NT2/D1 (cell line): Measurements from ENCODE around the gene MIS12.

Source experiments
- DNase-seq: peaks from one replicate; pipeline ENCODE4 v3.0.0-alpha.2; 2011; ENCODE audit warnings: low read depth, low spot score
- H3K27me3 ChIP-seq: 2 replicates; pipeline ENCODE4 v1.6.0; 2011; ENCODE audit warnings: mild to moderate bottlenecking; ENCODE audit not compliant: insufficient read length, insufficient read depth
- H3K36me3 ChIP-seq: 2 replicates; pipeline ENCODE4 v1.6.1; 2011; ENCODE audit warnings: mild to moderate bottlenecking, low read length, mixed read lengths; ENCODE audit not compliant: insufficient read depth, insufficient read length
- H3K4me1 ChIP-seq: 2 replicates; pipeline ENCODE4 v1.5.1; 2011; ENCODE audit not compliant: insufficient read depth, insufficient read length
- H3K4me3 ChIP-seq: 2 replicates; pipeline ENCODE4 v1.5.1; 2011; ENCODE audit warnings: low read depth; ENCODE audit not compliant: insufficient read length
- H3K9ac ChIP-seq: 2 replicates; pipeline ENCODE4 v1.6.0; 2011; ENCODE audit warnings: low read depth; ENCODE audit not compliant: insufficient read length
- H3K9me3 ChIP-seq: 2 replicates; pipeline ENCODE4 v1.5.1; 2011; ENCODE audit warnings: mild to moderate bottlenecking, low read length; ENCODE audit not compliant: insufficient read depth
- SUZ12 ChIP-seq: IDR thresholded peaks from 2 replicates; pipeline ENCODE4 v1.6.1; 2011; ENCODE audit not compliant: insufficient read length, insufficient read depth; ENCODE audit errors: extremely low read depth
- YY1 ChIP-seq: IDR thresholded peaks from 2 replicates; pipeline ENCODE4 v1.6.1; 2011; ENCODE audit not compliant: insufficient read length, insufficient read depth
- ZNF274 ChIP-seq: IDR thresholded peaks from 2 replicates; pipeline ENCODE4 v1.6.1; 2011; ENCODE audit warnings: mild to moderate bottlenecking, low read depth, low read length

The MIS12 gene

DNA sequence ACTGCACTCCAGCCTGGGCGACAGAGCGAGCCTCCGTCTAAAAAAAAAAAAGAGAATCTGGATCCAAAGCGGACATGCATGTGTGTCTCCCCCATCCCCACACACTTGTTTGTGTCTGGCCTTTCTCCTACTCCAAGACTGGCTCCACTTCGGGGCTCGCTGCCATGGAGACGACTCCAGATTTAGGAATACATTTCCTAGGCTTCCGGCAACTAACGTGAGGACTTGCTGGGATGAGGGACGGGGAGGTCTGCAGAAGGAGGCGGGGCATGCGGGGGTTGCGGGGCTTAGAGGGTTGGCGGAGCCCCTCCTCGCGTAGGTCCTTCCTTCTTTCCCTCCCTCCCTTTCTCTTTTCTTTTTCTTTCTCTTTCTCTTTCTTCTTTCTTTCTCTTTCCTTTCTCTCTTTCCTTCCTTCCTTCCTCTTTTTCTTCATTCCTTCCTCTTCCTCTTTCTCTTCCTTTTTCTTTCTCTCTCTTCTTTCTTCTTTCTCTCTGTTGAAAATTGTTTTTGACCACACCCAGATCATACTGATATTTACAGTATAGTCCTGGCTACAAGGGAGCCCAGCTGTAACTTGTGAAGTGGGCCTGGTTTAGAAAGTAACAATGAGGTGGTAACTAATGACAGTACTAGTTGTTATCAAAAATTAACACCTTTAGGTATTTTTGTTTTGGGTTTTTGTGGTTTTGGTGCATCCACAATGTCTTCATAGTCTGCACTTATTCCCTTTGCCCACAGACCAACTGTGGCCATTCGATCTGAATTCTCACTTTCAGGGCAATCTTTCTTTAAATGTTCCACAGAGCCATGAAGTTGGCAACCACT lies 25.2 kb downstream of the MIS12 start:
- H3K36me3 ChIP-seq = no peaks in the 10 kb centered on the region
- no peak overlapping the region for H3K9ac ChIP-seq
- H3K4me3 ChIP-seq = no peak overlapping the region
- no peaks in the 10 kb centered on the region for H3K9me3 ChIP-seq
- TF ChIP-seq YY1 (no peak), SUZ12 (no peak), ZNF274 (no peak)
- H3K4me1 ChIP-seq = no peaks in the 10 kb centered on the region
- H3K27me3 ChIP-seq = no peaks in the 10 kb centered on the region
- no peak for DNase-seq

DNA sequence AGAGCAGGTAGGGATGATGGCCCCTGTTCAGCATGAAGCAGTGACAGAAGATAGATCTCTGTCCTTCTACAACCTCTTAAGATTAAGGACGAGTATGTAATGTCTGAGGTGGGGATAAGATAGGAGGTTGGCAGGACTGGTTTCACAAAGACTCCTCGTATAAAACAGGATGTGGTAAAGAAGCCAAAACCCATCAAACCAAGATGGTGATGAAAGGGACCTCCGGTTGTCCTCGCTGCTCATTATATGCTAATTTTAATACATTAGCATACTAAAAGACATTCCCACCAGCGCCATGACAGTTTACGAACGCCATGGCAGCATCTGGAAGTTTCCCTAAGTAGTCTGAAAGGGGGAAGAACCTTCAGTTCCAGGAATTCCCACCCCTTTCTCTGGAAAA lies 27.3 kb downstream of the MIS12 start:
- DNase-seq = no peak
- Histone ChIP-seq H3K27me3 (no peaks in the 10 kb centered on the region), H3K4me3 (no peak overlapping the region), H3K9ac (no peak overlapping the region), H3K4me1 (no peaks in the 10 kb centered on the region), H3K9me3 (no peaks in the 10 kb centered on the region), H3K36me3 (no peaks in the 10 kb centered on the region)
- TF ChIP-seq YY1 (no peak), ZNF274 (no peak), SUZ12 (no peak)

DNA sequence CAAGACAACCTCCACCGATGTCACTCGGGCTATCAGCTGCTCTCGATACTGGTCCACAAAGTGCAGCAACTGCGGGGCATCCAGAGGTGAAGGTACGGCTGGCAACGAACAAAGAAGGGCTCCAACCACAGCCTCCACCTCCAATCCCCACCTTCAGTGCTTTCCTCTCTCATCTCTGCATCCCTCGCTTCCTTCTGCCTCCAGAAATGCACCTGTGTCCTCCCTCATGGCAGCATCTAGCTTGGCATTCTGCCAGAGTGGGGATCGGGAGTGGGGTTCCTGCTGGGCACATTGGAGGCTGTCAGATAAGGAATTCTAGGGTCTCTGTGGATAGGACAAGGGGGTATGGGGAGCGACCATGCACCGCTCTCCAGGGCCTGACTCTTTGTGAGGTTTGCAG lies 28.6 kb downstream of the MIS12 start:
- H3K4me3 ChIP-seq = no peak overlapping the region
- no peak overlapping the region for H3K9ac ChIP-seq
- no peaks in the 10 kb centered on the region for H3K4me1 ChIP-seq
- no peak for DNase-seq
- H3K9me3 ChIP-seq = no peaks in the 10 kb centered on the region
- TF ChIP-seq SUZ12 (no peak), ZNF274 (no peak), YY1 (no peak)
- no peaks in the 10 kb centered on the region for H3K36me3 ChIP-seq
- H3K27me3 ChIP-seq = no peaks in the 10 kb centered on the region

DNA sequence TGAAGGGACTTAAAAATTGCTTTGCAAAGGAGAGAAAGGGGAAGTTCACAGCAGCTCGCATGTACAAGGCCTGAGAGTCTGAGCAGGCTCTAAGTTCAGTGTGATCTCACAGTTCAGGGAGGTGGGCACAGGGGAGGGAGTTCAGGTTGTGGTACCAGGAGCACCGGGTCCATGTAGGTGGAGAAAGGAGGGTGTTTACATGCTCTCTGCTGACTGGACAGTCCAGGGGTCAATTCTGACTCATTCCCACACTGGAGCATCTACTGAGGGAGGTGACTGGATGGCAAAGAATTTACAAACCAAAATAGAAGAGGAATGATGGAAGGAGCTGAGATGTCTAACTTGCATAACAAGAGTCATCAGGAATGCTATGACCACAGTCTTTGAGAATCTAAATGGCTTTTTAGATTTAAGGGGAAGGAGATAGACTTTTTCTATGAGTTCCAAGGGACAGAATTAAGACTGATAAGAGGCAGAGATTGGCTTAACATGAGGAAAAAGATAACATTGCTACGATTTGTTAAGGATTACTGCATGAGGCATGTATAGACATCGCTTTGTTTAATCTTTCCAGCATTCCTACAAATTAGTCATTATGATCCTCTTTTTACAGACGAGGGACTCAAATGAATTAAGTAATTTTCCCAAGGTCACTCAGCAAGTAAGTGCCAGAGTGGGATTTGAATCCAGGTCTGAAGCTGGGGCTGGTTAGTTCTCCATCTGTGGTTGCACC lies 29.9 kb downstream of the MIS12 start:
- Histone ChIP-seq H3K4me3 (no peak overlapping the region), H3K27me3 (no peaks in the 10 kb centered on the region), H3K36me3 (no peaks in the 10 kb centered on the region), H3K9ac (no peak overlapping the region), H3K4me1 (peaks cover 3% of the 10 kb centered on the region), H3K9me3 (no peaks in the 10 kb centered on the region)
- no peak for TF ChIP-seq ZNF274
- no peak for TF ChIP-seq YY1
- TF ChIP-seq SUZ12 = no peak
- DNase-seq = no peak

DNA sequence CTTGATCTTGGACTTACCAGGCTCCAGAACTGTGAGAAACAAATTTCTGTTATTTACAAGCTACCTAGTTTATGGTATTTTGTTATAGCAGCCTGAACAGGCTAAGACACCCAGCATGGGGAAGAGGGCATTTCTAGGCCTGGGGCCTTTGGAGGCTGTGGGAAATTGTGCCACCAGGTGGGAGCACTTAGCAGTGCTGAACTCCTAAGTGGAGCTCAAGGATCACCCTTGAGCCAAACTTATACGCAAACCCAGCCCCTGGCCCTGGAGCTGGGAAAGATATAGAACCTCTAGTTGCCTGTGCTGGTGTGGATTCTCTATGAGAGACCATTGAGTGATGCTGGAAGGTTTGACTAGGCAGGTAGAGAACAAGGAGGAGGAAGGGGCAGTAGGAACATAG lies 36.1 kb downstream of the MIS12 start:
- no peak for DNase-seq
- TF ChIP-seq SUZ12 (no peak), YY1 (no peak), ZNF274 (no peak)
- Histone ChIP-seq H3K27me3 (no peaks in the 10 kb centered on the region), H3K9me3 (no peaks in the 10 kb centered on the region), H3K36me3 (no peaks in the 10 kb centered on the region), H3K4me1 (peaks cover 8% of the 10 kb centered on the region), H3K4me3 (no peak overlapping the region), H3K9ac (no peak overlapping the region)

DNA sequence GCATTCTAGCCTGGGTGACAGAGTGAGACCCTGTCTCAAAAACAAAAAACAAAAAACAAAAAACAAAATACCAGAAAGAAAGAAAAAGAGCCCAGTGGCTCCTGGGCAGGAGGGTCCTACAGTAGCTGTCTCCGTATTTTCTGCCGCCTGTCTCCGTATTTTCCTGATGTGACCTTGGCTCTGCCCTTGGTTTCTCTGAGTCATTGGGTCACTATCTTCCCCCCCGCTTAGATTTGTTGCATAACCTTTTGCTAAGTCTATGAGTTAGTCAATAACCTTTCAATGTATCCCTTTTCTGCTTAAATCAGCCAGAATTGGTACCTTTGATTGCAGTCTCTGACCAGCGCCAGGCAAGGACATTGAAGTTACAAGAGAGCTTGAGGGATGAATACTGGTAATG lies 36.9 kb downstream of the MIS12 start:
- H3K36me3 ChIP-seq = no peaks in the 10 kb centered on the region
- no peaks in the 10 kb centered on the region for H3K9me3 ChIP-seq
- H3K4me3 ChIP-seq = no peak overlapping the region
- TF ChIP-seq ZNF274 (no peak), SUZ12 (no peak), YY1 (no peak)
- H3K27me3 ChIP-seq = no peaks in the 10 kb centered on the region
- no peak overlapping the region for H3K9ac ChIP-seq
- no peak for DNase-seq
- H3K4me1 ChIP-seq = peaks cover 11% of the 10 kb centered on the region
